A673 (cell line): ENCODE measurements around the gene TMEM196.

Experiments
- EZH2 ChIP-seq: fragments of 200-600 bp; sonication (generic); IDR thresholded peaks from 2 replicates; pipeline ENCODE4 v1.6.1; 2017; ENCODE audit warnings: borderline replicate concordance, low read depth, mild to moderate bottlenecking, mixed read lengths, antibody characterized with exemption, low read length; ENCODE audit not compliant: poor library complexity, severe bottlenecking
- TF ChIP-seq, protein P1 (sequence below): fragments of 300-800, 200-600 bp; sonication (generic); conservative IDR thresholded peaks from 2 replicates; pipeline ENCODE4 v1.5.1; 2017; ENCODE audit warnings: low read depth, mild to moderate bottlenecking, antibody characterized with exemption, low read length, moderate library complexity, mixed read lengths

DNA sequence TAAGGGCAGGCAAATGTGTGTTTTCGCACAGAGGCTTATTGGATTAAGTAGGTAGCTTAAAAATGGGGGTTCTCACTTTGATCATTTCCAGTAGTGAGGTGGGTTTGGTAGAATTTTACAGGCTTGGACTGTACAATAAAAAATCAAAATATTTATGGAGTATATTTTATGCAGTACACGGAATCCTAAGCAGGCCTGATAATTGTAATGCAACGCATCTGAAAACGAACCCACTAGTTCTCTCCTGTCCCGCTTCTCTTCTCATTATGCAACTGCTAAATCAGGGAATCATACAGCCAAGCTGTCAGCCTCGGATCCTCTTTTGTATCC lies 64.2 kb downstream of the TMEM196 start:
- TF ChIP-seq, protein P1, sequence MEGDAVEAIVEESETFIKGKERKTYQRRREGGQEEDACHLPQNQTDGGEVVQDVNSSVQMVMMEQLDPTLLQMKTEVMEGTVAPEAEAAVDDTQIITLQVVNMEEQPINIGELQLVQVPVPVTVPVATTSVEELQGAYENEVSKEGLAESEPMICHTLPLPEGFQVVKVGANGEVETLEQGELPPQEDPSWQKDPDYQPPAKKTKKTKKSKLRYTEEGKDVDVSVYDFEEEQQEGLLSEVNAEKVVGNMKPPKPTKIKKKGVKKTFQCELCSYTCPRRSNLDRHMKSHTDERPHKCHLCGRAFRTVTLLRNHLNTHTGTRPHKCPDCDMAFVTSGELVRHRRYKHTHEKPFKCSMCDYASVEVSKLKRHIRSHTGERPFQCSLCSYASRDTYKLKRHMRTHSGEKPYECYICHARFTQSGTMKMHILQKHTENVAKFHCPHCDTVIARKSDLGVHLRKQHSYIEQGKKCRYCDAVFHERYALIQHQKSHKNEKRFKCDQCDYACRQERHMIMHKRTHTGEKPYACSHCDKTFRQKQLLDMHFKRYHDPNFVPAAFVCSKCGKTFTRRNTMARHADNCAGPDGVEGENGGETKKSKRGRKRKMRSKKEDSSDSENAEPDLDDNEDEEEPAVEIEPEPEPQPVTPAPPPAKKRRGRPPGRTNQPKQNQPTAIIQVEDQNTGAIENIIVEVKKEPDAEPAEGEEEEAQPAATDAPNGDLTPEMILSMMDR: peak; percentile 1; the same call in 1 of the 2 replicates
- TF ChIP-seq EZH2: no peak
